GM19240 (cell line): Measurements from ENCODE around the gene MAGI1.

ENCODE experiments used
- DNase-seq: peaks from one replicate; pipeline ENCODE4 v3.0.0; 2011; ENCODE audit warnings: low spot score; ENCODE audit not compliant: insufficient read length

The MAGI1 gene

GRCh38 chr3:65493938-65494337 lies 544.8 kb downstream of the MAGI1 start:
- no peak for DNase-seq

- DNase-seq, result no peak
These were observed 545.3 kb downstream of the MAGI1 start for GRCh38 chr3:65493371-65493882.

GRCh38 chr3:65492249-65492648 lies 546.5 kb downstream of the MAGI1 start:
- DNase-seq, result no peak

- no peak for DNase-seq
These were observed 548.6 kb downstream of the MAGI1 start for GRCh38 chr3:65490114-65490513.

- DNase-seq, result no peak
These were observed 549.5 kb downstream of the MAGI1 start for GRCh38 chr3:65489253-65489652.

GRCh38 chr3:65485826-65486469 lies 552.8 kb downstream of the MAGI1 start:
- DNase-seq, result no peak

GRCh38 chr3:65484964-65485363 lies 553.8 kb downstream of the MAGI1 start:
- DNase-seq, result no peak

- no peak for DNase-seq
These were observed 555.2 kb downstream of the MAGI1 start for GRCh38 chr3:65483480-65483879.

GRCh38 chr3:65483011-65483410 lies 555.7 kb downstream of the MAGI1 start:
- DNase-seq, result no peak

GRCh38 chr3:65481085-65481484 lies 557.6 kb downstream of the MAGI1 start:
- no peak for DNase-seq

- DNase-seq, result no peak
These were observed 558.7 kb downstream of the MAGI1 start for GRCh38 chr3:65479990-65480389.

- no peak for DNase-seq
These were observed 559.9 kb downstream of the MAGI1 start for GRCh38 chr3:65478551-65479500.

GRCh38 chr3:65473736-65474135 lies 565.0 kb downstream of the MAGI1 start:
- no peak for DNase-seq

GRCh38 chr3:65472501-65472900 lies 566.2 kb downstream of the MAGI1 start:
- no peak for DNase-seq

- no peak for DNase-seq
These were observed 572.3 kb downstream of the MAGI1 start for GRCh38 chr3:65466300-65466988.

GRCh38 chr3:65449841-65450428 lies 588.8 kb downstream of the MAGI1 start:
- no peak for DNase-seq

GRCh38 chr3:65448120-65448519 lies 590.6 kb downstream of the MAGI1 start:
- DNase-seq, result no peak

- DNase-seq, result no peak
These were observed 593.0 kb downstream of the MAGI1 start for GRCh38 chr3:65445573-65446169.

GRCh38 chr3:65444447-65444815 lies 594.3 kb downstream of the MAGI1 start:
- DNase-seq, result no peak

- DNase-seq, result no peak
These were observed 594.8 kb downstream of the MAGI1 start for GRCh38 chr3:65443739-65444446.
